Erythroblast (primary cell): ENCODE results near the gene CDKL1.

Experiments
- GATA1 ChIP-seq: IDR thresholded peaks from 2 replicates; pipeline ENCODE4 v1.6.1; 2011; ENCODE audit warnings: low read depth, mild to moderate bottlenecking, control low read depth, low read length, moderate library complexity
- POLR2A ChIP-seq: IDR thresholded peaks from 2 replicates; pipeline ENCODE4 v1.6.1; 2011; ENCODE audit warnings: mild to moderate bottlenecking, low read length

GRCh38 chr14:50357124-50357523 is 39.6 kb downstream of the CDKL1 start:
- TF ChIP-seq POLR2A (no peak), GATA1 (no peak)
